Natural killer cell (primary cell): ENCODE measurements around the gene VAV3. TPM values are rescaled to one million over a fixed set of nuclear protein-coding genes. Genes with fewer than 3 reads are reported as not detected.
A peak's percentile ranks its signal among the peaks of the same experiment; 100 is the strongest.

ENCODE experiments used
- ATAC-seq, 3 donors: fragments of 150-1000 bp in 2 of 3; fragments of 200-7000 bp in 1 of 3; cut with Tn5 transposase; 1 replicate in 1 of 3; 2 replicates in 2 of 3; pipeline ENCODE4 v1.10.0; 2021; ENCODE audit warnings: mild to moderate bottlenecking in 2 of 3, moderate library complexity in 2 of 3
- DNase-seq, 2 donors: peaks; one replicate each; pipeline versions ENCODE4 v3.0.0 to v3.0.0-alpha.2; 2013 to 2021; ENCODE audit warnings: mixed read lengths in 1 of 2
- H3K27ac ChIP-seq: one replicate; pipeline ENCODE4 v1.5.1; 2013; ENCODE audit warnings: mild to moderate bottlenecking, low read length
- H3K27me3 ChIP-seq: one replicate; pipeline ENCODE4 v1.6.1; 2013; ENCODE audit warnings: low read length; ENCODE audit not compliant: control insufficient read depth, insufficient read depth
- H3K36me3 ChIP-seq: one replicate; pipeline ENCODE4 v1.6.1; 2013; ENCODE audit warnings: low read length; ENCODE audit not compliant: control insufficient read depth, insufficient read depth
- H3K4me1 ChIP-seq: one replicate; pipeline ENCODE4 v1.6.1; 2013; ENCODE audit warnings: low read length; ENCODE audit not compliant: control insufficient read depth, insufficient read depth
- H3K4me3 ChIP-seq: one replicate; pipeline ENCODE4 v1.5.1; 2013; ENCODE audit warnings: low read length
- H3K9me3 ChIP-seq: one replicate; pipeline ENCODE4 v1.6.1; 2013; ENCODE audit warnings: low read length; ENCODE audit not compliant: control insufficient read depth, insufficient read depth
- H3K27ac Mint-ChIP-seq, 2 donors: one replicate each; pipeline ENCODE4 v1.8.0; 2022; ENCODE audit warnings: mild to moderate bottlenecking in 2 of 2, mixed read lengths in 2 of 2, moderate library complexity in 1 of 2
- H3K27me3 Mint-ChIP-seq, 2 donors: one replicate each; pipeline ENCODE4 v1.8.0; 2022; ENCODE audit warnings: low read depth in 2 of 2, mixed read lengths in 2 of 2
- H3K36me3 Mint-ChIP-seq: one replicate; pipeline ENCODE4 v1.8.0; 2022; ENCODE audit warnings: mixed read lengths
- H3K4me1 Mint-ChIP-seq, 2 donors: one replicate each; pipeline ENCODE4 v1.8.0; 2022; ENCODE audit warnings: mixed read lengths in 2 of 2
- H3K4me3 Mint-ChIP-seq: one replicate; pipeline ENCODE4 v1.8.0; 2022; ENCODE audit warnings: mild to moderate bottlenecking, moderate library complexity, mixed read lengths
- H3K9me3 Mint-ChIP-seq, 2 donors: one replicate each; pipeline ENCODE4 v1.8.0; 2022; ENCODE audit warnings: mixed read lengths in 2 of 2
- WGBS: methylation state at CpG from one replicate; pipeline ENCODE4 v1.1.7; 2013; ENCODE audit warnings: missing lambda C conversion rate; ENCODE audit not compliant: insufficient coverage; 5-methylcytosine and 5-hydroxymethylcytosine counted together
- intact Hi-C: fragments of 100-400 bp; cut with micrococcal nuclease; formaldehyde crosslinking; loops from one replicate; pipeline ENCODE4 v1.14.2; 2022
- total RNA-seq, 4 donors: library from RNA; stranded (reverse); fragments of 120-200 nt in 1 of 4; gene quantifications; one replicate each; pipeline versions ENCODE4 v1.2.3 to v1.2.4, GENCODE V29; 2013 to 2022
- TF ChIP-seq, protein P1 (sequence below): fragments of 200-600 bp; IDR thresholded peaks from one replicate; pipeline ENCODE4 v1.8.0; 2022; ENCODE audit warnings: antibody characterized with exemption

The VAV3 gene
- total RNA-seq, 3 donors from 2014 or later (not counting 1 experiment from before 2014, with no cell fraction given), result 95.8 to 101 (median 96.6) TPM

DNA sequence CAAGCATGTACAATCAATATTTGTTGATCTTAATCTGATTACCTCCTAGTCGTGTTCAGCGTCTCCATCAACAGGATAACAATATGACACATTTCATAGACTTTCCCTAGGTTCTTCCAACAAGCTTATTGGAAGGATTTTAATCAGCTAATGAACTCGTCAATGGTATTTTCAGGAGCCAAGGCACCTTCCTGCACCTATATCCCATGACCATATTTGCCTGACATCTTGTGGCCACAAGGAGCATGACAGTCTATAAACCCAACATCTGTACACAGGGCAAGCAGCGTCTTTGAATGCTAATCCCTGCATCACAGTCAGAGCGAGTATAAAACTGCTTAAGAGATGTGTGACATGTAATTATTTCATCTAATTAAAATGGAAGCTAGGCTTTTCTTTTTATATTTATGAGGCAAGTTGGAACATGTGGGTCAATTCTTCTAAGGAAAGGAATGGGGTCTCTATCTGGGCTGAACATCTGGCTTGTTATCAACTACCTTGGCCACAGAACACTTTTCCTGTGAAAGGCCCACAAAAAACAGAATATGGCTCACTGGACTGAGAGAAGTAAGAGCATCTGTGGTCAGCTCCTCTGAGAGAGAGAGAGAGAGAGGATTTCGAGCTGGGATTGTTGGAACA is 435.4 kb downstream of the VAV3 start:
- DNase-seq, result peak in 1 of 2 donors; percentile 30
- 42% methylated on average over 6 of the region's 6 CpGs for WGBS

DNA sequence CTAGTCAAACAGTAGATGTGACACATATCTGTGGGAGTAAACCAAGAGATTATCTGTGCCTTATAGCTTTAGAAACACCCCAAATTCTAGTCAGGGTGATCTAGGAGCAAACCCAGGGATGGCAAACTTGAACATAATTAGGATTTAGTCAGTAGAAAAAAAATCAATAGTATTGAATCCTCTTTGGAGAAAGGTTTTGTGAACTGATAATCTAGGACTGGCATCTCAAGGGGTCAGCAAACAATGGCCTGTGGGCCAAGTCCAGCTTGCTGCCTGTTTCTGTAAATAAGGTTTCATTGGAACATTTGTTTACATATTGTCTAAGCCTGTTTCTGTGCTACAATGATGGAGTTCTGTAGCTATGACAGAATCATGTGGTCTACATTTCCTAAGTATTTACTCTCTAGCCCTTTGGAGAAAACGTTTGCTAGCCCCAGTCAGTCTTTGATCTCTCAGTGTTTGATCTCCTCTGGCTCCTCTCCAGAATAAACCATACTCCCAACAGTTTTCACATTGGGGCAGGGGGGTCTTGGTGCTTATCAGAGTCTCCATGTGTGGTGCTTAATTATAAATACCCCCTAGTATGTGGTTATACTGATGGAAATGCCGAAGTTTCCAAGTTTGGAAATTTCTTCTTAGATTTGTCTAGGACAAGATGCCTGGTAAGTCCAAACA is 438.3 kb downstream of the VAV3 start:
- WGBS, result 47% methylated on average over 2 of the region's 2 CpGs
- peaks cover 8 to 9% of the 10 kb centered on the region in 2 donors for H3K4me1 Mint-ChIP-seq
- H3K36me3 ChIP-seq, result no peaks in the 10 kb centered on the region

More for the DNA sequence above, 435.4 kb downstream of the VAV3 start:
- TF ChIP-seq, protein P1, sequence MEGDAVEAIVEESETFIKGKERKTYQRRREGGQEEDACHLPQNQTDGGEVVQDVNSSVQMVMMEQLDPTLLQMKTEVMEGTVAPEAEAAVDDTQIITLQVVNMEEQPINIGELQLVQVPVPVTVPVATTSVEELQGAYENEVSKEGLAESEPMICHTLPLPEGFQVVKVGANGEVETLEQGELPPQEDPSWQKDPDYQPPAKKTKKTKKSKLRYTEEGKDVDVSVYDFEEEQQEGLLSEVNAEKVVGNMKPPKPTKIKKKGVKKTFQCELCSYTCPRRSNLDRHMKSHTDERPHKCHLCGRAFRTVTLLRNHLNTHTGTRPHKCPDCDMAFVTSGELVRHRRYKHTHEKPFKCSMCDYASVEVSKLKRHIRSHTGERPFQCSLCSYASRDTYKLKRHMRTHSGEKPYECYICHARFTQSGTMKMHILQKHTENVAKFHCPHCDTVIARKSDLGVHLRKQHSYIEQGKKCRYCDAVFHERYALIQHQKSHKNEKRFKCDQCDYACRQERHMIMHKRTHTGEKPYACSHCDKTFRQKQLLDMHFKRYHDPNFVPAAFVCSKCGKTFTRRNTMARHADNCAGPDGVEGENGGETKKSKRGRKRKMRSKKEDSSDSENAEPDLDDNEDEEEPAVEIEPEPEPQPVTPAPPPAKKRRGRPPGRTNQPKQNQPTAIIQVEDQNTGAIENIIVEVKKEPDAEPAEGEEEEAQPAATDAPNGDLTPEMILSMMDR, result peak; percentile 61
- Histone ChIP-seq H3K4me1 (no peaks in the 10 kb centered on the region), H3K9me3 (no peaks in the 10 kb centered on the region), H3K4me3 (no peak overlapping the region), H3K27ac (no peak overlapping the region), H3K36me3 (no peaks in the 10 kb centered on the region), H3K27me3 (no peaks in the 10 kb centered on the region)
- H3K27me3 Mint-ChIP-seq, result peaks cover 8 to 13% of the 10 kb centered on the region in 2 donors
- H3K36me3 Mint-ChIP-seq, result no peaks in the 10 kb centered on the region
- no peak overlapping the region for H3K27ac Mint-ChIP-seq
- intact Hi-C loops, result no loop called here
- no peak overlapping the region for H3K4me3 Mint-ChIP-seq
- H3K4me1 Mint-ChIP-seq, result peaks cover 8 to 9% of the 10 kb centered on the region in 2 donors
- ATAC-seq, result peak in 2 of 3 donors; percentile 51 to 77
- H3K9me3 Mint-ChIP-seq, result no peaks in the 10 kb centered on the region

DNA sequence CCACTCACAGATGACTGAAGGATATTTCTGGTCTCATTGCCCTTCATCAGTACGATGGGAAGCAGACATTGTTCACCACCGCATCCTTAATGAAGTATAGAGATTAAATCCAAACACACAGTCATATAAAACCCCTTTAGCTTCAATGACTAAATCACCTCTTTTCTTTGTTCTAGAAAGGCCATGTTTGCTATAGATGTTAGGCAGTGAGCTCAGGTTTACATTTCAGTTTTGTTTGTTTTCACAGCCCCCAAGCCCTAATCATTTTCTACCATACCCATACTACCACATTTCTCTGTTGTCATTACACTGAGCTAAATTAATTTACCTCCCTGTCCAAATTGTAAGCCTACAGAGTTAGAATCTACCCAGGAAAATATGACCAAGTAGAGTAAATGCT is 439.0 kb downstream of the VAV3 start:
- no peak overlapping the region for H3K4me3 ChIP-seq
- H3K27ac ChIP-seq, result no peak overlapping the region
- DNase-seq (no peak), ATAC-seq (no peak)
- Mint-ChIP-seq H3K9me3 (no peaks in the 10 kb centered on the region), H3K27me3 (peaks cover 8 to 9% of the 10 kb centered on the region in 2 donors), H3K27ac (no peak overlapping the region), H3K4me1 (peaks cover 8 to 9% of the 10 kb centered on the region in 2 donors), H3K36me3 (no peaks in the 10 kb centered on the region), H3K4me3 (no peak overlapping the region)
- H3K9me3 ChIP-seq, result no peaks in the 10 kb centered on the region
- no peaks in the 10 kb centered on the region for H3K27me3 ChIP-seq
- TF ChIP-seq, protein P1, result no peak
- H3K4me1 ChIP-seq, result no peaks in the 10 kb centered on the region
- no peaks in the 10 kb centered on the region for H3K36me3 ChIP-seq
- intact Hi-C loops, result no loop called here
- 100% methylated on average over 1 of the region's 2 CpGs for WGBS

More for the DNA sequence above, 438.3 kb downstream of the VAV3 start:
- intact Hi-C loops, result no loop called here
- H3K4me1 ChIP-seq, result no peaks in the 10 kb centered on the region
- DNase-seq (no peak), ATAC-seq (no peak)
- Mint-ChIP-seq H3K36me3 (no peaks in the 10 kb centered on the region), H3K9me3 (no peaks in the 10 kb centered on the region), H3K4me3 (no peak overlapping the region), H3K27me3 (peaks cover 8 to 11% of the 10 kb centered on the region in 2 donors), H3K27ac (no peak overlapping the region)
- no peak overlapping the region for H3K27ac ChIP-seq
- H3K9me3 ChIP-seq, result no peaks in the 10 kb centered on the region
- no peaks in the 10 kb centered on the region for H3K27me3 ChIP-seq
- TF ChIP-seq, protein P1, result no peak
- no peak overlapping the region for H3K4me3 ChIP-seq
